ENCODE measurements around the gene SRSF9.

SRSF9 gene

DNA sequence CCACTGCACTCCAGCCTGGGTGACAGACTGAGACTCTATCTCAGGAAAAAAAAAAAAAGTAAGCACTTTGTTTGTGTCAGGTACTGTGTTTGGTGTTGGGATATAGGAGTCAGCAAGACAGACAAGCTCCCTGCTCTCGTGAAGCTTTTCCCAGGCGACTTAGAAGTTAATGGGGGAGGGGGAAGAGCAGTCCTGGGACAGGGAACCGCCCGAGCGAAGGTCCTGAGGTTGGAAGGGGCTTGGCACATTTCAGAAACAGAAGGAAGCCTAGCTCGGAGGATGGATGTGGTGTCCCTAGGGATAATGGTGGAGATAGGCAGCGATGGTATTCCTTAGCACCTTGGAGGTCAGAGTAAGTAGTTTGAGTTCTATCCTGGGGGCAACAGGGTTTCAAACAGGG lies 40.2 kb downstream of the SRSF9 start:
- no peak overlapping the region for H3K27ac ChIP-seq
- no peaks in the 10 kb centered on the region for H3K36me3 ChIP-seq
- peaks cover 41% of the 10 kb centered on the region for H3K27me3 ChIP-seq
- TF ChIP-seq, protein P1, sequence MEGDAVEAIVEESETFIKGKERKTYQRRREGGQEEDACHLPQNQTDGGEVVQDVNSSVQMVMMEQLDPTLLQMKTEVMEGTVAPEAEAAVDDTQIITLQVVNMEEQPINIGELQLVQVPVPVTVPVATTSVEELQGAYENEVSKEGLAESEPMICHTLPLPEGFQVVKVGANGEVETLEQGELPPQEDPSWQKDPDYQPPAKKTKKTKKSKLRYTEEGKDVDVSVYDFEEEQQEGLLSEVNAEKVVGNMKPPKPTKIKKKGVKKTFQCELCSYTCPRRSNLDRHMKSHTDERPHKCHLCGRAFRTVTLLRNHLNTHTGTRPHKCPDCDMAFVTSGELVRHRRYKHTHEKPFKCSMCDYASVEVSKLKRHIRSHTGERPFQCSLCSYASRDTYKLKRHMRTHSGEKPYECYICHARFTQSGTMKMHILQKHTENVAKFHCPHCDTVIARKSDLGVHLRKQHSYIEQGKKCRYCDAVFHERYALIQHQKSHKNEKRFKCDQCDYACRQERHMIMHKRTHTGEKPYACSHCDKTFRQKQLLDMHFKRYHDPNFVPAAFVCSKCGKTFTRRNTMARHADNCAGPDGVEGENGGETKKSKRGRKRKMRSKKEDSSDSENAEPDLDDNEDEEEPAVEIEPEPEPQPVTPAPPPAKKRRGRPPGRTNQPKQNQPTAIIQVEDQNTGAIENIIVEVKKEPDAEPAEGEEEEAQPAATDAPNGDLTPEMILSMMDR (IDR thresholded peaks at IDR 0.05): no peak
- H3K4me1 ChIP-seq (ENCODE audit: control insufficient read depth in 1 of 2, insufficient read depth in 1 of 2, low read depth in 1 of 2, low read length in 1 of 2): no peaks in the 10 kb centered on the region
- no peak overlapping the region for H3K4me3 ChIP-seq (ENCODE audit: low read depth in 1 of 2, low read length in 1 of 2)
- H3K9me3 ChIP-seq: no peaks in the 10 kb centered on the region

DNA sequence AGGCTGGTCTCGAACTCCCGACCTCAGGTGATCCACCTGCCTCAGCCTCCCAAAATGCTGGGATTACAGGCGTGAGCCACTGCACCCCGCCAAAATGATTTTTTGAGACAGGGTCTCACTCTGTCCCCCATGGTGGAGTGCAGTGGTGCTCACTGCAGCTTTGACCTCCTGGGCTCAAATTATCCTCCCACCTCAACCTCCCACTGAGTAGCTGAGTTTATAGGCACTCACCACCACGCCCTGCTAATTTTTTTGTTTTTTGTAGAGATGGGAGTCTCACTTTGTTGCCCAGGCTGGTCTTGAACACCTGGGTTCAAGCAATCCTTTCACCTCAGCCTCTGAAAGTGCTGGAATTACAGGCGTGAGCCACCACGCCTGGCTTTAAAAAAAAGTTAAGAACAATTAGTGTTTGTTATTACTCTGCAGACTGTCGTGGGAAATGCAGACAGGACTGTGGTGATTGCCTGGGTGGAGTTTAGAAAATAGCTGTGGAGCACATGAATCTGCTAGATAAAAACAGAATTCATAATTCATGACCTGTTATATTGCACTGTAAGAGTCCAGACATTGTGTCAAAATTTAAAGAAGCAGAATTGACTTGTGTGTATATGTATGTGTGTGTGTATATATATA lies 40.8 kb downstream of the SRSF9 start:
- peaks cover 41% of the 10 kb centered on the region for H3K27me3 ChIP-seq
- no peaks in the 10 kb centered on the region for H3K4me1 ChIP-seq (ENCODE audit: control insufficient read depth in 1 of 2, insufficient read depth in 1 of 2, low read depth in 1 of 2, low read length in 1 of 2)
- H3K9me3 ChIP-seq: no peaks in the 10 kb centered on the region
- no peak overlapping the region for H3K4me3 ChIP-seq (ENCODE audit: low read depth in 1 of 2, low read length in 1 of 2)
- no peak overlapping the region for H3K27ac ChIP-seq
- TF ChIP-seq, protein P1 (IDR thresholded peaks at IDR 0.05): no peak
- no peaks in the 10 kb centered on the region for H3K36me3 ChIP-seq

DNA sequence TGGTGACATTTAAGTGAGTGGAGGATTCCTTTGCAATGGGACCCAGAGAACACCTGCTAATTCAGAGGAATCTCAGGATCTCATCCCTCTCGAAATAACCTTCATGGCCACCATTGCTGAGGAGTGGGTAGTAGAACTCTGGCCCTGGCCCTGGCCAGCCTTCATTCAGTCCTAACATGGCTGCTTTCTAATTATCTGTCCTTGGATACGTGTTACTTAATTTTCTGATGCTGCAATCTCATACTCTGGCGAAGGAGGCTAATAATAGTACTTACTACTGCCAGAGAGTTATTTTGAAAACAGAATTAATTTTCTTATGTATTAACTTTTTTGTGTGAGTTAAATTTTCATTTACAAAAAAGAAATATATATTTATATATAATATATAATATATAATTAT lies 43.8 kb downstream of the SRSF9 start:
- TF ChIP-seq, protein P1 (IDR thresholded peaks at IDR 0.05): no peak
- H3K27me3 ChIP-seq: peaks cover 31% of the 10 kb centered on the region
- H3K36me3 ChIP-seq: no peaks in the 10 kb centered on the region
- H3K4me3 ChIP-seq (ENCODE audit: low read depth in 1 of 2, low read length in 1 of 2): no peak overlapping the region
- H3K4me1 ChIP-seq (ENCODE audit: control insufficient read depth in 1 of 2, insufficient read depth in 1 of 2, low read depth in 1 of 2, low read length in 1 of 2): no peaks in the 10 kb centered on the region
- no peak overlapping the region for H3K27ac ChIP-seq
- H3K9me3 ChIP-seq: no peaks in the 10 kb centered on the region

DNA sequence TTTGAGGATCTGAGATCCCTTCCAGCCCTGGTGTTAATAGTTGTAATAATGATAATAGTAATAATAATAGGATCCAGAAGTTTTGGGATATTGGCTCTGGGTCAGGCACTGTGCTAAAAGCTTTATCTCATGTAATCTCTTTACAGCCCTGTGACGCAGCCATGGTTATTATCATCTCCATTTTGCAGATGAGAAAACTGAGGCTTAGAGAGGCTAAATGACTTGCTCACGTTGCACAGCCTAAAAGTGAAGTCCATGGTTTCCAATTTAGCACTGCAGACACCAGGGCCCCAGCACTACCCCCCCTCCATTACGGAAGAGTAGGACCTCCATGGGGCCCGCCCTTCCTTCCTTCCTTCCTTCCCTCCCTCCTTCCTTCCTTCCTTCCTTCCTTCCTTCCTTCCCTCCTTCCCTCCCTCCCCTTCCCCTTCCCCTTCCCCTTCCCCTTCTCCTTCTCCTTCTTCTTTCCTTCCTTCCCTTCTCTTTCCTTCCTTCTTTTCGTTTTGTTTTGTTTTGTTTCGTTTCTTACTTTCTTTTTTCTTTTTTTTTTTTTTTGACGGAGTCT lies 46.6 kb downstream of the SRSF9 start:
- peaks cover 12% of the 10 kb centered on the region for H3K27me3 ChIP-seq
- no peak overlapping the region for H3K27ac ChIP-seq
- H3K9me3 ChIP-seq: no peaks in the 10 kb centered on the region
- no peaks in the 10 kb centered on the region for H3K4me1 ChIP-seq (ENCODE audit: control insufficient read depth in 1 of 2, insufficient read depth in 1 of 2, low read depth in 1 of 2, low read length in 1 of 2)
- H3K4me3 ChIP-seq (ENCODE audit: low read depth in 1 of 2, low read length in 1 of 2): no peak overlapping the region
- TF ChIP-seq, protein P1 (IDR thresholded peaks at IDR 0.05): no peak
- no peaks in the 10 kb centered on the region for H3K36me3 ChIP-seq

DNA sequence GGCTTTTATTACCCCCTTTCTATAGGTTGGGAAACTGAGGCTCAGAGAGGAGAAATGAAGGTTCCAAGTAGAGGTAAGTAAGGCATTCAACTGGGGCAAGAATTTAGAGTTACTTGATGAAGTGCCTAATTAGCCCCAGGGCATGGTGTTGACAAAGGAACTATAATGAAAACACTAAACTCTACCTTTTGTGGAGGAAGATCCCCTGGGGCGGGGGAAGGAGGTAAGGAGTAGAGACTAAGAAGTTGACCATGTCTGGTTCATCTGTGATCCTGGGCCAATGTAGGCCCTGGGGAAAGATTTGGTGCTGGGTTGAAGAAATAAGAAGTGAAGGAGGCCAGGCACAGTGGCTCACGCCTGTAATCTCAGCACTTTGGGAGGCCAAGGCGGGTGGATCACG lies 47.8 kb downstream of the SRSF9 start:
- Histone ChIP-seq H3K9me3 (no peaks in the 10 kb centered on the region), H3K4me3 (ENCODE audit: low read depth in 1 of 2, low read length in 1 of 2) (no peak overlapping the region), H3K4me1 (ENCODE audit: control insufficient read depth in 1 of 2, insufficient read depth in 1 of 2, low read depth in 1 of 2, low read length in 1 of 2) (no peaks in the 10 kb centered on the region), H3K27ac (no peak overlapping the region), H3K27me3 (no peaks in the 10 kb centered on the region), H3K36me3 (no peaks in the 10 kb centered on the region)
- TF ChIP-seq, protein P1 (IDR thresholded peaks at IDR 0.05): no peak
